Stomach (tissue), 4 donors: ENCODE results near the gene PYHIN1.

Experiments
- EP300 ChIP-seq: sonication (generic); formaldehyde crosslinking; IDR thresholded peaks from one replicate; pipeline ENCODE4 v1.6.1; 2017; ENCODE audit warnings: antibody characterized with exemption
- POLR2A ChIP-seq, 4 donors: fragments of 450-650 bp; IDR thresholded peaks; one replicate each; pipeline ENCODE4 v1.6.1; 2016; ENCODE audit warnings: antibody characterized with exemption in 4 of 4, control low read depth in 2 of 4, mild to moderate bottlenecking in 1 of 4, moderate library complexity in 1 of 4
- POLR2AphosphoS5 ChIP-seq, 3 donors: sonication (generic); formaldehyde crosslinking; IDR thresholded peaks; one replicate each; pipeline ENCODE4 v1.6.1; 2016; ENCODE audit warnings: antibody characterized with exemption in 3 of 3
- TF ChIP-seq, protein P1 (sequence below), 7 experiments: fragments of 450-650 bp in 4 of 7; fragments of 200-600 bp in 3 of 7; sonication (generic) in 3 of 7; IDR thresholded peaks; one replicate each; pipeline ENCODE4 v1.5.1; 2016 to 2019; ENCODE audit warnings: antibody characterized with exemption in 7 of 7, control low read depth in 2 of 7, mild to moderate bottlenecking in 1 of 7

DNA sequence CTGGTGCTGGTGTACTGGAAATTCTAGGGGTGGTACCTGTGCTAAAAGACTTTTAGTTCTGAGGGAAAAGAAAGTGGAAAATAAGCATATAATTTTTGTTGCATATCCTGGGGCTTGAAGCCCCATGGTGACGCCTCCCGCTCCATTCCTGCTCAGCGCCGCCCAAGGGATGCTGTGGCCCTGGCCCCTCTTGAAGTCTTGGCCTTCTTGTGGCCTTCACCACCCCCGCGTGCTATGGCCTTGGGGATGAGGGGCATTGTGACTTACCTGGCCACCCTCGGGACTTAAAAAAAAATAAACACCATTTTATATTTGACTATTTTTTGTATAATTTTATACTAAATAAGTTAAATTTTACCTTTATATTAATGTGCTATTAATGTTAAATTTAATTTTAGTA lies 93.7 kb downstream of the PYHIN1 start:
- TF ChIP-seq, protein P1, sequence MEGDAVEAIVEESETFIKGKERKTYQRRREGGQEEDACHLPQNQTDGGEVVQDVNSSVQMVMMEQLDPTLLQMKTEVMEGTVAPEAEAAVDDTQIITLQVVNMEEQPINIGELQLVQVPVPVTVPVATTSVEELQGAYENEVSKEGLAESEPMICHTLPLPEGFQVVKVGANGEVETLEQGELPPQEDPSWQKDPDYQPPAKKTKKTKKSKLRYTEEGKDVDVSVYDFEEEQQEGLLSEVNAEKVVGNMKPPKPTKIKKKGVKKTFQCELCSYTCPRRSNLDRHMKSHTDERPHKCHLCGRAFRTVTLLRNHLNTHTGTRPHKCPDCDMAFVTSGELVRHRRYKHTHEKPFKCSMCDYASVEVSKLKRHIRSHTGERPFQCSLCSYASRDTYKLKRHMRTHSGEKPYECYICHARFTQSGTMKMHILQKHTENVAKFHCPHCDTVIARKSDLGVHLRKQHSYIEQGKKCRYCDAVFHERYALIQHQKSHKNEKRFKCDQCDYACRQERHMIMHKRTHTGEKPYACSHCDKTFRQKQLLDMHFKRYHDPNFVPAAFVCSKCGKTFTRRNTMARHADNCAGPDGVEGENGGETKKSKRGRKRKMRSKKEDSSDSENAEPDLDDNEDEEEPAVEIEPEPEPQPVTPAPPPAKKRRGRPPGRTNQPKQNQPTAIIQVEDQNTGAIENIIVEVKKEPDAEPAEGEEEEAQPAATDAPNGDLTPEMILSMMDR (IDR thresholded peaks at IDR 0.05) = no peak
- TF ChIP-seq POLR2A (IDR thresholded peaks at IDR 0.05) (no peak), EP300 (no peak), POLR2AphosphoS5 (IDR thresholded peaks at IDR 0.05) (no peak)
